Right lobe of liver (tissue), 6 donors: Measurements from ENCODE around the gene HP1BP3. TPM values are rescaled to one million over a fixed set of nuclear protein-coding genes. Genes with fewer than 3 reads are reported as not detected.
A peak's percentile ranks its signal among the peaks of the same experiment; 100 is the strongest.
"Not testable (repeated sequence)": the region's sequence is repeated elsewhere in the genome, so short reads cannot be mapped to it uniquely, and the experiment has no call there.

ENCODE experiments used
- ATAC-seq, 4 donors: fragments of 200-7000 bp; cut with Tn5 transposase; one replicate each; pipeline ENCODE4 v1.9.1; 2020; ENCODE audit warnings: mild to moderate bottlenecking in 4 of 4, moderate library complexity in 4 of 4
- DNase-seq, 3 donors: peaks; one replicate each; pipeline ENCODE4 v3.0.0-alpha.2; 2020
- H3K27ac ChIP-seq, 3 donors: fragments of 200-600 bp; one replicate each; pipeline ENCODE4 v1.8.0; 2022
- H3K27me3 ChIP-seq, 2 donors: fragments of 200-600 bp; one replicate each; pipeline ENCODE4 v1.8.0; 2022
- H3K36me3 ChIP-seq, 4 donors: fragments of 200-600 bp; sonication (generic) in 1 of 4; one replicate each; pipeline versions ENCODE4 v1.5.1 to v1.8.0; 2017 to 2022; ENCODE audit warnings: control low read depth in 1 of 4
- H3K4me1 ChIP-seq, 4 donors: fragments of 200-600 bp; sonication (generic) in 1 of 4; one replicate each; pipeline versions ENCODE4 v1.5.1 to v1.8.0; 2017 to 2022; ENCODE audit warnings: control low read depth in 1 of 4
- H3K4me3 ChIP-seq, 3 donors: fragments of 200-600 bp; one replicate each; pipeline ENCODE4 v1.8.0; 2022
- H3K9me3 ChIP-seq, 4 donors: fragments of 200-600 bp; sonication (generic) in 1 of 4; one replicate each; pipeline versions ENCODE4 v1.5.1 to v1.8.0; 2017 to 2022; ENCODE audit warnings: control low read depth in 1 of 4
- POLR2A ChIP-seq: fragments of 450-650 bp; IDR thresholded peaks from one replicate; pipeline ENCODE4 v1.6.1; 2017; ENCODE audit warnings: antibody characterized with exemption, mild to moderate bottlenecking
- WGBS: methylation state at CpG from one replicate; pipeline ENCODE4 v1.1.6; 2018; ENCODE audit warnings: low coverage, low lambda C conversion rate; ENCODE audit not compliant: insufficient coverage; ENCODE audit errors: missing lambda C conversion rate; 5-methylcytosine and 5-hydroxymethylcytosine counted together
- intact Hi-C, 2 donors: fragments of 100-400 bp; cut with DNase I; formaldehyde crosslinking; loops; one replicate each; pipeline versions ENCODE4 v1.11.2 to v1.14.1; 2022
- total RNA-seq, 6 experiments: library from RNA; depleted of rRNA in 2 of 6; stranded (reverse); fragments of >200 nt in 2 of 6; fragmentation: NEBNext Ultra II Directional in 3 of 6; extraction: Animal tissue kit (Norgen Biotek cat#: 25700) in 3 of 6; gene quantifications; one replicate each; pipeline versions ENCODE4 v1.1.0 to v1.2.4, GENCODE V29; 2016 to 2023
- TF ChIP-seq, protein P1 (sequence below), 4 donors: fragments of 200-600 bp in 3 of 4; fragments of 450-650 bp in 1 of 4; IDR thresholded peaks; one replicate each; pipeline versions ENCODE4 v1.5.1 to v1.8.0; 2016 to 2022; ENCODE audit warnings: antibody characterized with exemption in 4 of 4, mild to moderate bottlenecking in 2 of 4
- donor health status: DM: no; HTN: yes; CAD: no.
- donor health status: DM: no; HTN: no; CAD: no.
- donor health status: DM: no; HTN: no; CAD: no.
- donor health status: DM: no; HTN: yes; CAD: no.
- donor health status: DM: no; HTN: yes; CAD: no.

HP1BP3 gene
- total RNA-seq, 6 experiments from 2014 or later = 60.6 to 84.6 (median 70.7) TPM

DNA sequence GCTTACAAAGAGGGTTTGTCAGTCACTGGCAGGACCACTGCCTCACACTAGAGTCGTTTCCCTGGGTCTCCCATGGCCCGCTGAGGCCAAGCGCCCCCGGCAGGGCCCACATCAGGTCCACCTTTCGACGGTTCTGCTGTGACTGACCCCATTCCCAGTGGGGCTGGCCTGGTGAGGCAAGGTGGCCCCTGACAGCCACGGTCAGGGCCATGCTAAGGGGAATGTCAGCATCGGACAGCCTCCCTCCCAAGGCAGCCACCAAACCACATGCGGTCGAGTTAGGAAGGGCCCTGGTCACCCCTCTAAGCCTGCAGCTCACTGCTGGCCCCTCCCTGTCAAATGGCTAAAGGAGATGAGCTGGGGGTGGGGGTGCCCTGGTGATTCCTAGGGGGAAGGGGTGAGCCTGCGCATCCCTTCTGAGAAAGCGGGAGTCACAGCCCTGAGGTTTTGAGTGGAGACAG, 66.4 kb downstream of the HP1BP3 start:
- peaks cover 0 to 5% (median 0%) of the 10 kb centered on the region in 4 donors for H3K4me1 ChIP-seq
- no peaks in the 10 kb centered on the region for H3K36me3 ChIP-seq
- intact Hi-C loops = no loop called here
- H3K9me3 ChIP-seq = no peaks in the 10 kb centered on the region
- no peaks in the 10 kb centered on the region for H3K27me3 ChIP-seq
- no peak overlapping the region for H3K27ac ChIP-seq
- TF ChIP-seq POLR2A = no peak
- TF ChIP-seq, protein P1, sequence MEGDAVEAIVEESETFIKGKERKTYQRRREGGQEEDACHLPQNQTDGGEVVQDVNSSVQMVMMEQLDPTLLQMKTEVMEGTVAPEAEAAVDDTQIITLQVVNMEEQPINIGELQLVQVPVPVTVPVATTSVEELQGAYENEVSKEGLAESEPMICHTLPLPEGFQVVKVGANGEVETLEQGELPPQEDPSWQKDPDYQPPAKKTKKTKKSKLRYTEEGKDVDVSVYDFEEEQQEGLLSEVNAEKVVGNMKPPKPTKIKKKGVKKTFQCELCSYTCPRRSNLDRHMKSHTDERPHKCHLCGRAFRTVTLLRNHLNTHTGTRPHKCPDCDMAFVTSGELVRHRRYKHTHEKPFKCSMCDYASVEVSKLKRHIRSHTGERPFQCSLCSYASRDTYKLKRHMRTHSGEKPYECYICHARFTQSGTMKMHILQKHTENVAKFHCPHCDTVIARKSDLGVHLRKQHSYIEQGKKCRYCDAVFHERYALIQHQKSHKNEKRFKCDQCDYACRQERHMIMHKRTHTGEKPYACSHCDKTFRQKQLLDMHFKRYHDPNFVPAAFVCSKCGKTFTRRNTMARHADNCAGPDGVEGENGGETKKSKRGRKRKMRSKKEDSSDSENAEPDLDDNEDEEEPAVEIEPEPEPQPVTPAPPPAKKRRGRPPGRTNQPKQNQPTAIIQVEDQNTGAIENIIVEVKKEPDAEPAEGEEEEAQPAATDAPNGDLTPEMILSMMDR (IDR thresholded peaks at IDR 0.05) = no peak
- DNase-seq (peak in 2 of 3 donors; percentile 8 to 31), ATAC-seq (no peak)
- no CpG with 5 or more reads among the region's 12 CpGs for WGBS
- no peak overlapping the region for H3K4me3 ChIP-seq

DNA sequence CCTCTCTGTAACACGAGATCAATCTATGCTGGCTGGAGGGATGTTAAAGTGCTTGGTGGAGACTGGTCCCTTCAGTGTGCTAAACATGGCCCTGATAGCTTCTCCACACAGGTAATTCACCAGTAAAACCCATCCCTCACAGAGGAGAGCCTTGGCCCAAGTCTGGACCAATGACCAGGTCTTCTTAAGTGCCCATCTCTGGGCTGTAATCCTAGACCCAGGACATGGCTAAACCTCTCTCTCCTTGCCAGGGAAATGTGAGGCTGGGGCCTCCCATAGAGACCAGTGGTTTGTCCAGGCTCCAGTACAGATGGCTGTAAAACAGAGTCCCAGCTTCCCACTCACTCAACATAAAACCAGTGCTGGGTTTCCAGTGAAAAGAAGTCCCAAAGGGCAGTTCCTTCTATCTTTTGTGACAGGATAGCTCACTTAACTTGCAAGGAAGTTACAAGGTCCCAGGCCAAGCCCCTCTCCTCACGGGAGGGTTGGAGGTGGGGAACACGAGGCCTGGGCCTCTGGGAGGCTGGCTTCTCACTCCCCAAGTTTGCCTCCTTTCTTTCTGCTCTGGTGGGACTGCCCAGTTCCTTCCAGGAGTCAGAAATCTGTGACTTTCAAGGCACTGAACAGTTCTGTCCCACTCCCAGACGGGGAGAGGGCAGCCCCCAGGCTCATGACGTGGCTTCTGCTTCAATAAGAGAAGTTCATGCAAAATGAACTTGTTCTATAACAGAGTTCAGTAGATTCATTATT, 67.1 kb downstream of the HP1BP3 start:
- Histone ChIP-seq H3K36me3 (no peaks in the 10 kb centered on the region), H3K9me3 (no peaks in the 10 kb centered on the region), H3K27ac (no peak overlapping the region), H3K4me1 (peaks cover 0 to 5% (median 0%) of the 10 kb centered on the region in 4 donors), H3K4me3 (no peak overlapping the region), H3K27me3 (no peaks in the 10 kb centered on the region)
- WGBS = no CpG with 5 or more reads among the region's 5 CpGs
- DNase-seq (peak in 1 of 3 donors; percentile 5), ATAC-seq (no peak)
- no peak for TF ChIP-seq POLR2A
- TF ChIP-seq, protein P1 (IDR thresholded peaks at IDR 0.05) = no peak
- intact Hi-C loops = no loop called here

DNA sequence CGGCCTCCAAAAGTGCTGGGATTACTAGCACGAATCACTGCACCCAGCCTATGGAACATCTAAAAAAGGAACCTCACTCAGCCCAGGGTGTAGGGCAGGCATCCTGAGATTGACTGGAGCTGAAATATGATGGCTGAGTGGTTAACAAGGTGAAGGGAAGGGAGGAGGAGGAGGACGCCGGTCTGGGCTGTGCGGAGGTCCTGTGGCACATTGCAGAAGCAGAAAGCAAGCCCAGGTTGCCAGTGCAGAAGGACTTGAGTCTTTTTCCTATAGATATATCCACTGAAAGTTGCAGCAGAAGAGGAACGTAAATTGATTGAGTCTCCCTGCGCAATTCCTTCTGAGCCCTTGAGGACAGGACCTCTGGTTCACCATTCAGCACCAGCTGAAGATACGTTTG, 67.8 kb downstream of the HP1BP3 start:
- no peak for ATAC-seq
- Histone ChIP-seq H3K4me1 (peaks cover 0 to 5% (median 0%) of the 10 kb centered on the region in 4 donors), H3K4me3 (no peak overlapping the region), H3K36me3 (no peaks in the 10 kb centered on the region), H3K9me3 (no peaks in the 10 kb centered on the region), H3K27me3 (no peaks in the 10 kb centered on the region), H3K27ac (no peak overlapping the region)
- DNase-seq = peak in 2 of 3 donors; percentile 9 to 20
- WGBS = 90% methylated on average over 8 of the region's 8 CpGs
- intact Hi-C loops = no loop called here
- no peak for TF ChIP-seq POLR2A
- TF ChIP-seq, protein P1 (IDR thresholded peaks at IDR 0.05) = no peak

DNA sequence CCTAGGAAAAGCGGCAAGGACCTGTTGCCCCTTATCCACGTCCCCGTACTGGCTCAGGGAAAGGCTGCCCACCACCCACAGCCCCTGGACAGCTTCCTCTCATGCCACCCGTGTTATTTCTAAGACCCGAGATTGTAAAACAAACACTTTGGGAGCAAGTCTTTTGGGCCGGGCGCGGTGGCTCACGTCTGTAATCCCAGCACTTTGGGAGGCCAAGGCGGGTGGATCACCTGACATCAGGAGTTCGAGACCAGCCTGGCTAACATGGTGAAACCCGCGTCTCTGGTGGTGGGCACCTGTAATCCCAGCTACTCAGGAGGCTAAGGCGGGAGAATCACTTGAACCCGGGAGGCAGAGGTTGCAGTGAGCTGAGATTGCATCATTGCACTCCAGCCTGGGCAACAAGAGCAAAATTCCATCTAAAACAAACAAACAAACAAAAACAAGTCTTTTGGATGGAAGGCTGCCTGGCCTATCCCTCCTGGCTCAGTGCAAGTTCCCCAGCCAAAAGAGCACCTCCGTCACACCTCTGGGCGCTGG, 68.7 kb downstream of the HP1BP3 start:
- H3K27ac ChIP-seq = not testable (repeated sequence)

More for the DNA sequence above, 68.7 kb downstream of the HP1BP3 start:
- intact Hi-C loops, ATAC-seq, H3K9me3 ChIP-seq, H3K36me3 ChIP-seq, H3K27me3 ChIP-seq, H3K4me1 ChIP-seq: not testable (repeated sequence)
- H3K4me3 ChIP-seq = peak overlapping the region in 2 of 3 donors; percentile 33 to 55
- DNase-seq = peak in 2 of 3 donors; percentile 16 to 30
- 65% methylated on average over 5 of the region's 17 CpGs for WGBS
